NCI-H82 treated with DMSO at 0.1 percent for 48 hours (cell line): ENCODE data around the gene CANX.
"Not testable (repeated sequence)": the region's sequence is repeated elsewhere in the genome, so short reads cannot be mapped to it uniquely, and the experiment has no call there.

Experiments used
- DNase-seq: peaks from one replicate; lab custom pipeline; 2025; ENCODE audit not compliant: unreplicated experiment; lab: John Stamatoyannopoulos, UW

The CANX gene

GRCh38 chr5:179697993-179698934, 503 bp upstream of the CANX start:
- DNase-seq = peak; percentile 96

GRCh38 chr5:179699616-179700237, 960 bp downstream of the CANX start:
- DNase-seq = peak; percentile 3

- no peak for DNase-seq
Observed at GRCh38 chr5:179700401-179700918, 1.7 kb downstream of the CANX start.

GRCh38 chr5:179716286-179716685, 17.5 kb downstream of the CANX start:
- no peak for DNase-seq

- no peak for DNase-seq
Observed at GRCh38 chr5:179720222-179720621, 21.5 kb downstream of the CANX start.

GRCh38 chr5:179724163-179724562, 25.4 kb downstream of the CANX start:
- DNase-seq = no peak

GRCh38 chr5:179727106-179727505, 28.3 kb downstream of the CANX start:
- DNase-seq = no peak

- no peak for DNase-seq
Observed at GRCh38 chr5:179729303-179729702, 30.5 kb downstream of the CANX start.

- DNase-seq = no peak
Observed at GRCh38 chr5:179729727-179730126, 31.0 kb downstream of the CANX start.

GRCh38 chr5:179730356-179730755, 31.6 kb downstream of the CANX start:
- DNase-seq = no peak

GRCh38 chr5:179730852-179731251, 32.1 kb downstream of the CANX start:
- no peak for DNase-seq

GRCh38 chr5:179731791-179732411, 33.1 kb downstream of the CANX start:
- no peak for DNase-seq

GRCh38 chr5:179732412-179732917, 33.7 kb downstream of the CANX start, which contains the start of gene MAML1:
TSS of gene MAML1 (plus strand) at chr5:179732822. CDS start at chr5:179733113, 291 bp downstream.
- peak; percentile 97 for DNase-seq

GRCh38 chr5:179732918-179733771, 34.4 kb downstream of the CANX start:
- DNase-seq = no peak

GRCh38 chr5:179733772-179734126, 35.0 kb downstream of the CANX start:
- DNase-seq = no peak

- DNase-seq = no peak
Observed at GRCh38 chr5:179734536-179735164, 35.9 kb downstream of the CANX start.

- no peak for DNase-seq
Observed at GRCh38 chr5:179738742-179739141, 40.0 kb downstream of the CANX start.

GRCh38 chr5:179744106-179744505, 45.3 kb downstream of the CANX start:
- DNase-seq = not testable (repeated sequence)

- DNase-seq = no peak
Observed at GRCh38 chr5:179746872-179747271, 48.1 kb downstream of the CANX start.

GRCh38 chr5:179747811-179748210, 49.0 kb downstream of the CANX start:
- no peak for DNase-seq
